ENCODE measurements around the gene ANKRD44.

The ANKRD44 gene

DNA sequence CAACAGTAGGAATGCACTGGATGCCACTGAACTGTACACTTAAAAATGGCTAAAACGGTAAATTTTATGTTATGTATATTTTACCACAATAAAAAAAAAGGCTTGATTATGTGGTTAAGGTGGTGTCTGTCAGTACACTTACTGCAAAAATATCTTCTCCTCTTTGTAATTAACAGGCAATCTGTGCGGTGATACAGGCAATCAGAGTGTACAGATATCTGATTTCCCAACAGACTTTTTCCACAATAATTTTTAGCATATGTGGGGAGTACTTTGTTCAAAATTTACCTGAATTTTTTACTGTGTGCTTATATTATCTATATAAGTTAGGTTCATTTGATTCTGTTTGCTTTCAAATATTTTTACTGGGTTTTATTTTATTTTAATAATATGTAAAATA is 209.1 kb downstream of the ANKRD44 start:
- no peak for DNase-seq

DNA sequence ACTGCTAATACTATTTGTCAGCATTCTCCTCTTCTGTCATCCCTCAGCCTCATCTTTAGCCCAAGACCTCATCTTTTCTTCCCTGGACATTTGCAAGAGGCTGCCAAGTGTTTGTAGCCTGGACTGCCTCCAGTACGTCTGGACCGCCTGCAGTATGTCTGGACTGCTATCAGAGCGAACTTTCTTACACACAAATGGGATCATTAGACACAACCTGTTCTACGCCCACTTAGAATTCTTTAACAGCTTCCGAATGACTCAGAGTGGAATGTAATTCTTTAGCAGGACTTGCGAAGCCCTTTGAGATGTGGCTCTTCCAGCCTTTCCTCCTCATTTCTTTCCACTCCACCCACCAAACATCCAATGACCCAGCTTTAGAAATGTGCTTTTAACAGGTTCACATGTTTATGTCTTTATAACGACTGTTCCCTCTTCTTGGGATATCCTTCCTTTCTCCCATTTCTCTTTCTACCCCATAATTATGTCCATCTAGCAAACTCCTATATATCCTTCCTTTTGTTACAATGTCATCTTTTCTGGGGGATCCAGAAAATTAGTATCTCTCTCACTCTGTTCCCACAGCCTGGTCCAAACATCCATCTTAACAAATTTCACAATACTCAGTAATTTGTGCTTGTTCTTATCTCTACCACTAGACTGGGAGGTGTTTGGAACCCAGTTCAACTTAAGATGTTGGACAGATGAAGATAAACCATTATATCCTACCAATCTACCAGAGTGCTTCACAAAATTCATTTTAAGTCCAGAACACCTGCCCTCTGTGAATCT is 212.8 kb downstream of the ANKRD44 start:
- no peak for DNase-seq

DNA sequence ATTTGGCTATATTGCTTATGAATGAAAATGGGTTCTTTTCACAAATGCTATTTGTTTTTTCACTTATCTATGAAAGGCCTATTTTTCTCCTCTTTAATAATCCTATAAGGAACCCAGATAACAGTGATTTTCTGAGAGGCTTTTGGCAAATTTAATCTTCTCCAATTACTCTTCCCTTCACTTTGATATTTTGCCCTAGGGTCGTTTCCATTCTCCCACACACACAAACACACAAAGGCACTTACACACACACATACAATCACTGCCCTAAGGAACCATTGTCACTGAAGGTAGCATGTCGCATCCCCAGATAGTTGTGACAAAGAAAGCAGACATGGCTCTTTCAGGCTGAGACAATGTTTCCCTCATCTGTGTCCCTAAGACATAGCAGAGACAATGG is 213.9 kb downstream of the ANKRD44 start:
- DNase-seq = no peak

DNA sequence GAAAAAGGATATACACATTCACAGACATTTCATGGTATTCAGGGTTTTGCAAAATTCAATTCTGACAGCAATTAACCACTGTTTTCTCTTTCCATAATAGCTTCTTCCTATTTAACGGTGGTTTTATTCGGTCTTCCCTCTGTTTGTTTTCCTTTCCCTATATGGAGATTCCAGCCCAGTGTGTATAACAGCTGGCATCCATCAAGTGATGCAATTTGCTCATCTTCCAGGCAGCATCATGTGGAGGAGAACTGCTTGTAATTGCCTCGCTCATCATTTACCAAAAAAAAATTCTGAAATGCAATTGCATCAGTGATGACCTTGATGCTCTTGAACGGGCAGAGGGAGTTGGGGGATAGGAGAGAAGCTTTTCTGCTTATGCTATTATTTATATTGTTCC is 218.1 kb downstream of the ANKRD44 start:
- no peak for DNase-seq

DNA sequence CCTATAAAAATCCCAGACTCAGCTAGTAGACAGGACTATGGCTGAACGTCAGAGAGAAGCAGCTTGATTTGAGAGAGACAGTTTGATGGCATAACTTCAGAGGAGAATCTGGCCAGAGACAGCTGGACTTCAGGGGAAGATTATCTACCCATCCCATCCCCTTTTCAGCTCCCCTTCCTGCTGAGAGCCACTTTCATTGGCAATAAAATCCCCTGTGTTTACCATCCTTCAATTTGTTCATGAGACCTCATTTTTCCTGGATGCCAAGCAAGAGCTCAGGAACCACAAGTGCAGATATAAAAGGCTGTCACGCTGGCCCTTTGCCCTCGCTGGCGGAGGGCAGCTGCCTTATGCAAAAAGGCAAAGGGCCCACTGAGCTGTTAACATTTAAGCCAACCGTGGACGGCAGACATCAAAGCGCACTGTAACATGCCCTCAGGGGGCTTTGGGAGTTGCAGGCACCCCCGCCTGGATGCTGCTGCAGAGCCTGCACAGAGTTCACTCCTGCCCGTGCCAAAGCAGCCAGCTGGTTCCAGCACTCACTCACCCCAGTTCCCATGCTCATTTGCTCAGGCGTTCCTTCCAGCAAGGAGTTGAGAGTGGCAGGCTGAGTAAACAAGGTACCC is 219.7 kb downstream of the ANKRD44 start:
- DNase-seq = no peak

DNA sequence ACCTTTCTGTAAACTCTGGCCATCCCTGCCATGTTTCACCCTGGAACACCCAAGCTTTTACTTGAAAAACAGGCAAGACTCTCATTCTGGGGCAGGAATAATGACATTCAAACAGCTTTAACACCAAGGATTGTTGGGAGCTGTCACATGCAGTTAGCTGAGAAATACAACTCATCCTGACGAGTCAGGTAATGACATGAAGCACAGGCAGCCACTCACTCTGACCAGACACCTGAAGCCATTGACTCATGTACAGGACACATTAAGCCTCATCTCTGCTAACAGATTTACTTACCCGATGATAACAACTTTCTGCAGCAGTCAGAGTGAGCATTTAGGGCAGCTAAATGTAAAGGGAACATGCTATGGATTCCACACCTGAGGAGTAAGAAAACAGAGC is 220.9 kb downstream of the ANKRD44 start:
- no peak for DNase-seq

DNA sequence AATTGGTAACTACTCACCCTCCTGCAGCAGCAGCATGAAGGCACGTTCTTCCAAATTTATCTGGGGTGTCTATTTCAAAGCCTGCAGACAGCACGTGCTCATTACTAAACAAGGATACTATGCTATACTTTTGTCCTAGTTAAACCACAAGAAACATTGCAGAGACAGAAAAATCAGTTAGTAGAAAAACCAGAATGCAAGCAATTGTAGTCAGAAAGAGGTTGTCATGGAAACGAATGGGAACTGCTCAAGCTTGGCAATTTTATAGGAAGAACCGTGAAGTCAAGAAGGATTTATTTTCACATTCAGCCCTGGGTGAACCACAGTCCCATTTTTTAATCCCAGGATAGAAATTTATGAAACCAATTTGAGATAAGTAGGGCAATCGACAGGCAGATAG is 221.9 kb downstream of the ANKRD44 start:
- no peak for DNase-seq

DNA sequence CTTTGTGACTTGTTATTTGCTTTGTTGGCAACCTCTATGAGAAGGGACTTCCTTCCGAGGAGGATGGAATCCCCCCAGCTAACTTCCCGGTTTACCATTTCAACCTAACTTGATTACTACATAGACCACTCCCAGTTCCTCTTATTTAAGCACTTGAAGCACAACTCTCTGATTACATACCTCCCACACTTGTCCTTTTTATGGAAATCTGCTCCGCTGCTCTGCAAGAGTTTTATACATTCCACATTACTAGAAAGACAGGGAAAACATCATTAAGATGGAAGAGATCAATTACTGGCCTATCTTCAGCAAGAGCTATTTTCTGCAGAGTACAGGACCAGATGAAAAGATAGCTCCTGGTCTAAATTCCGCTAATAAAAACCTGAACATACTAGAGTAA is 224.1 kb downstream of the ANKRD44 start:
- no peak for DNase-seq

DNA sequence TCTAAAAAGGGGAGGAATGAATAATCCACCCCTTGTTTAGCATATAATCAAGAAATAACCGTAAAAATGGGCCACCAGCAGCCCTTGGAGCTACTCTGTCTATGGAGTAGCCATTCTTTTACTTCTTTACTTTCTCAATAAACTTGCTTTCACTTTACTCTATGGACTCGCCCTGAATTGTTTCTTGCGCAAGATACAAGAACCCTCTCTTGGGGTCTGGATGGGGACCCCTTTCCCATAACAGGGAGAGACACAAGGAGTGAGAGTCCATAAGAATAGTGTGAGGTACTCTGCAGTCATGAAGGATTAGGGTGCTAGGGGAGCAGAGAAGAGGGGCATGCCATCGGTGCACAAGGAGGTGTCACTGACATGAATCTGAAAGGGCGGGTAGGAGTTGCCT is 224.9 kb downstream of the ANKRD44 start:
- no peak for DNase-seq

DNA sequence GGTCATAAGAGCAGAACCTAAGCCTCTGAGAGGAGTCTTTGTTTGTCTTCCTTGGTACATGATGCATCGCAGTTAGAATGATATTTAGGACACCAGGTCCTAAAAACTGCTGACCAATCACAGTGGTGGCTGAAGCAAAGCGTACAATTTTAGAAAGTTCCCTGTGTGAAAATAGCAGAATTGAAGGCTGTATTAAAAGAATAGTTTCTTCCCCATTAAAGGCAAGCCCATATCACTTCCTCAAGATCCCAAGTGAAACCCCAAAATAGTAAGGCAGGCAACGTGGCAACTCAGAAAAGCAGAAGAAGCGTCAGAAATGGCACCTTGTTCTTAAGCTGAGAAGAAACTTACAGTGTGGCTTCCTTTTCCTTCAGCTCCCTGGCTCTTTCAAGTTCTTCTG is 229.3 kb downstream of the ANKRD44 start:
- no peak for DNase-seq

DNA sequence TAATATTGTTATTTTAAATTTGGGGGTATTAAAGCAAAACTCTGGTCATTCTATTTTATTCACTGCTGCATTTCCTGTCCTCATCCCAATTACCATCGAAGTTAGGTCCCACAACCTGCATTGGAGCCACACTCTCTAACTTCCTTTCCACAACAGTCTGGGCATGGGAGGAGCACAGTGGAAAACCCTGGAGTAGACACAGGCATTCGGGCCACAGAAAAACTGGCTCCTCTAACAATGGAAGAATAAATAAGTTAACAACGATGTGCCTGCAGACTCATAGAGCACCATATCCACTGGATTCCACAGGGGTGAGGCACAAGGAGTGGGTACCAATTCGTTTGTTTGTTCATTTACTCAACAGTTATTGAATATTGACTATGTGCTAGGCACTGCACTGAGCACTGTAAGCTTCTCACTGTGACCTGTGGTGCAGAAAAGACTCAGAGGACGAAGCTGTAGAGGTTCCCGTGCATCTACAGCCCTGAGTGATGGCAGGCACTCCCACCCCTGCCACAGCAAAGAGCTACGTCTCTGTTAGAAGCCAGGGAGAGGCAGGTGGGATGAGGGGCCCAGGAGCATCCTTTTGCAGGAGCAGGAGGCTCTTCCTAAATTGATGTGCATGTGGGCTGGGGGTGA is 229.9 kb downstream of the ANKRD44 start:
- no peak for DNase-seq

DNA sequence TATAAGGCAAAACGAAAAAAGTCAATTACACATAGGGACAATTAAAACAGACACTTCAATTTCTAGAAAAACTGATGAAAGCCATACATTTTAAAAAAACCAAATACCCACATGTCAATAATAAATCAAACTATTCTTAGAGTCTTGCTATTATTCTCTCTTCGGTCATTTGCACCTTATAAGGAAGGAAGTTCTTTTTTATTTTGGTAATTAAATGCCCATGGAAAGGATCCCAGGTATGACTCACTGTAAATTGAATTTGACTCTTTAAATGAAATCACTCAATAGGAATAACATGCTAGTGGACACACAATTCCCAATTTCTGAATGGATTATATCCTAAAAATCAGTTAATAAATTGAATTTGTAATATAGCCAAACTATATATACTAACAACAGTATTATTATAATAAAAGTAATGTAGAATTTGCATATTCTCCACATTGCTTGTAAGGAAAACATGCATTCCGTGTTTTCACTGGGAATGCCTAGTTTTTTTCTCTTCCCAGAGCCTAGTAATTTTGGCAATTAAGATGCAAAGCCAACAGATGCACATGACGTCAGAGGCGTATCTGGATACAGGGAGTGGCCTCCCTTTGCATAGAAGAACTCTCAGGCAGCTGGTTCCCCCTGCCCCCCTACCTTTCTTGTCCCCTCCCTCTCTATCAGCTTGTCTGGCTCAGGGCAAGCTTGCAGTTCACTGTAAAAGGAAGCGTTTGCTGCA is 230.6 kb downstream of the ANKRD44 start:
- no peak for DNase-seq

DNA sequence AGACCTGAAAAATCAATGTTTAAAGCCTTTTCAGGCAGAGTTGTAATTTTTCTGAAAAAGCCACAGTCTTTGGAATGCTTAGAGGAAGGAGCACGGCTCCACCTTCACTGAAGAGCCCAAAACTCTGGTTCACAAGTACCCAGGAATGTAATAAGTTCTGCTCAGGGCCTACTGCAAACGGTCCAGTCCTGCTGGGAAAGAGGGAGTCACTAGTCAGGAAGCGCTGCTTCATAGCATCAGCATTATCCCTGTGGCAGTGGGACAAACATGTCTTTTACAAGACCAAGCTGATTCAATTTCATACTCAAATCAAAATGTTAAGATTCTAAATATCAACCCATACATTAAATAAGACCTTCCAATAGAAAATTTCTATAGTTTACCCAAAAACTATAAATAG is 231.2 kb downstream of the ANKRD44 start:
- no peak for DNase-seq

DNA sequence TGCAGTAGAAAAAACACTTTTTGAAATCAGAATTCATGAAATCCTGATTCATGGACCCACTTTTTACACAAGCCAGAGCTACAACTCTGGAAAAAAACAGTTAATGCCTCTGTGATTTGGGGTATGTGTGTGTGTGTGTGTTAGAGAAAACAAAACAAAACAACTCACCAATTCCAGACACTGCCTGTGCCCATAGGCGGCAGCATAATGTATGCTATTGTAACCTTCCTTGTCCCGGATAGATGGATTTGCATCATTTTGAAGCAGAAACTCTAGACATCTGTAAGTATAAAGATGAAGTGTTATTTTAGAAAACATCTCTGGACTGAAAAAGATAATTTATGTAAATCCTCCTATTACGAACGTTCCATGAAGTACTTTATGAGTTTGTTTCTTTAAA is 232.0 kb downstream of the ANKRD44 start:
- DNase-seq = no peak

DNA sequence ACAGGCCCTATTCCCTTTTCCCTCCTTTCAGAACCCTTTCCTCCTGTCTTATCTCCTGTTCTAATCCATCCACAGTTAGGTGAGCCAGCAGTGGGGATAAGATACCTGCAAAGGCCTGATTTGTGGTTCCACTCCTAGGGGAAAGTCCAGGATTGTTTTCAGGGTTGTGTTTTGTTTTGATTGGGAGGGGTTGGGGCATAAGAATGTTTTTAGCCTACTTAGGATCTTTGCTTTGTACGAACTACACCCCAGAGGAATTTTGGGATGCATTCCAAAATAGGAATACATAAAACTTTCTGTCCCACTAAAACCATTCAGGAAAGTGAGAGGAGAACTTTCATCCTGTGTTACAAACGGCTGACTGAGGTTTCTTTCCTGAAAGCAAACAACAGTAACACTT is 233.2 kb downstream of the ANKRD44 start:
- no peak for DNase-seq

DNA sequence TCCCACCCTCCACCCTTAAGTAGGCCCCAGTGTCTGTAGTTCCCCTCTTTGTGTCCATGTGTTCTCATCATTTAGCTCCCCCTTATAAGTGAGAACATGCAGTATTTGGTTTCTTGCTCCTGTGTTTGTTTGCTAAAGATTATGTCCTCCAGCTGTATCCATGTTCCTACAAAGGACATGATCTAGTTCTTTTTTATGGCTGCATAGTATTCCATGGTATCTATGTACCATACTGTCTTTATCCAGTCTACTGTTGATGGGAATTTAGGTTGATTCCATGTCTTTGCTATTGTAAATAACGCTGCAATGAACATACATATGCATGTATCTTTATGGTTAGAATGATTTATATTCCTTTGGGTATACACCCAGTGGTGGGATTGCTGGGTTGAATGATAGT is 233.9 kb downstream of the ANKRD44 start:
- no peak for DNase-seq

DNA sequence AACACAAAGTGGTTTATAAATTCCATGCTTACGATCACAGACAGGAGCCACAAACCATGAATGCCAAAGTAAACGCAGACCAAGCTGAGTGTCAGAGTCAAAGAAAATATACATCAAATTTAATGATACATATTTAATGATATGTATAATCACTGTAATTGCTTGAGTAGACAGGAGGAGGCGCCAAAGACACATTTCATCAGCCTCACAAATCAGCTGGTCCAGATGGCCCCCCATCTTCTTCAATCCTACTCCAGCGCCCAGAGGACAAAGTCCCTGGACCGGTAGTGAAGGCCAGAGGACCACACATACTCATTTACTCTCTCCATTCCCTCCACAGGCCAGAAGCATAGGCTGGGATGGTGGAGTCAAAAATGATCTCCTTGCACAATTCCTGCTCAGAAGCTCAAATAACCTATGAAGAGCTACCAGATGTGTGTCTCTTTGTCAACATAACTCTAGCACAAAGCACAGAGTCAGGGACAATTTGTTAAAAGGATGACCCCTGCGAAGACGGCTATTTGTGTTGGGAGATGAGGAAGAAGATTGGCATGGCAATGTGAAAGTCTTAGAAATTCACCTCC is 234.7 kb downstream of the ANKRD44 start:
- no peak for DNase-seq

DNA sequence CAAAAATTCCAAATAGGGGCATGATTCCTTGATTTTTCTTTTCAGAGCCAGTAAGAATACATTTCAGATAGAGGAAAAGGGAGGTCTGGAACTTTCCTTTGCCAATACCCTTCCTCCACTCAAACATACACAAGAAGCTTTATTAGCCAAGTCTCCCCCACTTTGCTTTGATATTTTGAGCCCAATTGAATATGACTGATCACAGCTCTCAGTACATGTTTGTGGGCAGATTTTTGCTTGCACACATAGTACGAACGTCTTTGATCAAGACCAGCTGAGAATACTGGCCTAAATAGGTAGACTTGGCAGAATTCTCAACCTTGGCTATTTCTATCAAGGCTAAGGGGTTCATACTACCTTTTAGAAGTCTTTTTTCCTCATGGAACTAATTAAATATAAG is 235.3 kb downstream of the ANKRD44 start:
- no peak for DNase-seq

DNA sequence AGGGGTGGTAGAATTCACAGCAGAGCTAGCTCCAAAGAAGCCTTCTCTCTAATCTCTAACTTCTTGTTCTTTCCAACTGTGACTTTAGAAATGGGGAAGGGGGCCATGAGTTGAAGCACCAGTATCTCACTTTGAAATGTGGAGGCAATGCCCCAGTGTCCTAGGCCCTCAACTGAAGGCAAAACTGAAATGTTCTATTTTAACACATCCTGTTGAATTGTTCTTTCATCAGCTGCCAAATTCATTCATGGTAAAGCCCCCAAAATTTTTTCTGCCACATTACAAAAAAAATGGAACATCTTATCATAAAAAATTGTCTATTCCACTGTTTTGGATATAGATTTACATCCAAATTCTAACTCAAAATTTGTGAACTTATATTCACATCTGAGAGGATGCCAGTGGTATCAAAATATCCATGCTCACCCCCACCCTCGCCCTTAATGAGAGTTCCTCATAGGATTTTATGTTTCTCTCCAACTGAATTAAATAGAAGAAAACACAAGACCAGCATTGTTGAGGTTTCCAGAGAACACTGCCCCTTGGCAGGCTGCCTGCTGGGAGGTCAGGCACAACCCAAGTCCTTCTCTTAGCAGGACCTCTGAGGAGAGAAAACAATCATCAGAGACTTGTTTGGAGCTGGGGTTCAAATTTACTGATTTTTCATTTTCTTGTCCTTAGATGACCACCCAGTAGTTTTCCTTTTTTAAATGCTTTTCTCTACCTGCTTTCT is 236.7 kb downstream of the ANKRD44 start:
- DNase-seq = no peak

DNA sequence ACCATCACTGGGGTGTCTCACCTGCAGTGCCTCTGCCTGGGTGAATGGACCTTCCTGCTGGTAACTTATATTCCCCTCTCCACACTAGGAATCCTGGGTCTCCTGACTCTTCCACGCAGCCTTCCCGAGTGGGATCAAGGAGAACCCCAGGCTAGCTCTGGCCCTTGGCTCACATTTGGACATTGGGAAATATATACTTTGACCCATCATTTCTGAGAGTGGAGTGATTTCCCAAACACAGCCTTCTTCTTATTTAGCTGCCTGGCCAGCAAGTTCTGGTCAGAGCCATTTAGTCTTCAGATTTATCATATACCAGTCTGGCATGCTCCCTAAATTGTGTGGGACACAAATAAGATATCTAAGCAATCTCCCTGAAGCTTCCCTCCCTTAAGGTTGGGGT is 237.3 kb downstream of the ANKRD44 start:
- DNase-seq = no peak

DNA sequence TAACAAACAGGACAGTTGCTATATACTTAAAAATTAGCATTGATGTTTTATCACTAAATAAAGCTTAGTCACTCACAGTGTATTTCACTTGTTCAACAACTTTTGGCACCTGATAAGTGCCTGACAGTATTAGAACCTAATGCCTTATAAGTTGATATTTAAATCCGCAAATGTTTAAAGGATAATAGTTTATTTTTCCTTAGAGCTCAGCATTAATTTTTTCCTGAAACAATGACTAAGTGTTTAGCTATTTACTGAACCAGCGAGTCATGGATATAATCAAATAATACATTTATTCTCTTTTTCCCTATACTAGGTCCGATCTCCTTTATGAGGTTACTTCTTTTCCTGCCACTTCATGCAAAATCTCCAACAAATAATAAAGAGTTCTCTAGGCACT is 238.0 kb downstream of the ANKRD44 start:
- DNase-seq = no peak

DNA sequence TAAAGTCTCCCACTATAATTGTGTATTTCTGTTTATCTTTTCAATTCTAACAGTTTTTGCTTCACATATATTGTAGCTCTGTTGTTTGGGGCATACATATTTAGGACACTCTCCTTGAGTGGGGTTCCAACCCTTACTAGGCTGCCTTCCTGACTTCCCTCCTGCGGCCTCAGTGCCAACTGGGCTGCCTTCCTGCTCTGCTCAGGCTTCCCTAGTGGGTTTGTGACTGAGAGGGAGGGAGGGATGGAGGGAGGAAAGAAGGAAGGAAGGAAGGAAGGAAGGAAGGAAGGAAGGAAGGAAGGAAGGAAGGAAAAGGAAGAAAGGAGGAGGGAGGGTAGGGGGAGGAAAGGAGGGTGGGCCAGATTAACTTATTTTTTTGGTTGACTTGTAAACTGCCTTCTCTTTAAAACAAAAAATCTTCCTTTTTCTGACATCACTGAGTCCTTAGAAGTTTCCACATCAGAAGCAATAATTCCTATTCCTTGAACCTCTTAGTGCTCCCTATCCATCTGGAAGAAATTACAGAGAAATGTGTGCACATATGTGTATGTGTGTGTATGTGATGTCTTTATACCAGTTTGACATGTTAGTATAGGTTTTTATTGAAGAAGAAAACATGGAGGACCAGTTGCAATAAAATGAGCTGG is 238.7 kb downstream of the ANKRD44 start:
- DNase-seq = no peak

Measured in activated CD8-positive, alpha-beta memory T cell treated with anti-CD3 and anti-CD28 coated beads, Interleukin-2, amount 50 U/mL, for 48 hours (primary cell).